HepG2 (cell line): ENCODE results near the gene FURIN.

Experiments used
- CERS6 ChIP-seq: sonication (generic); formaldehyde crosslinking; IDR thresholded peaks from 2 replicates; pipeline ENCODE4 v1.5.0; 2020; ENCODE audit warnings: missing genetic modification reagents
- EP300 ChIP-seq, 3 experiments: sonication (generic) in 1 of 3; formaldehyde crosslinking in 1 of 3; IDR thresholded peaks; 2 replicates each; pipeline versions ENCODE4 v1.5.1 to v1.6.1; 2011 to 2020; ENCODE audit warnings: low read depth in 2 of 3, low read length in 2 of 3, borderline replicate concordance in 1 of 3, improper control_type of control experiment in 1 of 3, mild to moderate bottlenecking in 1 of 3, missing genetic modification reagents in 1 of 3, moderate library complexity in 1 of 3
- EZH2 ChIP-seq: conservative IDR thresholded peaks from 2 replicates; pipeline ENCODE4 v1.6.1; 2012; ENCODE audit warnings: mild to moderate bottlenecking, low read depth, low read length, moderate library complexity
- NFRKB ChIP-seq: fragments of 450-650 bp; IDR thresholded peaks from 2 replicates; pipeline ENCODE4 v1.6.1; 2017
- POLR2A ChIP-seq, 2 experiments: IDR thresholded peaks; 2 replicates each; pipeline ENCODE4 v1.6.1; 2011; ENCODE audit warnings: low read depth in 2 of 2, low read length in 2 of 2, mild to moderate bottlenecking in 1 of 2, moderate library complexity in 1 of 2; ENCODE audit not compliant: insufficient read depth in 1 of 2
- RFX3 ChIP-seq: IDR thresholded peaks from 2 replicates; pipeline ENCODE4 v1.6.1; 2016; ENCODE audit warnings: missing biosample characterization, missing genetic modification reagents
- UBTF ChIP-seq: sonication (generic); formaldehyde crosslinking; IDR thresholded peaks from 2 replicates; pipeline ENCODE4 v1.4.0; 2020; ENCODE audit warnings: mild to moderate bottlenecking, missing genetic modification reagents
- ZSCAN30 ChIP-seq: sonication (generic); formaldehyde crosslinking; IDR thresholded peaks from 2 replicates; pipeline ENCODE4 v1.5.0; 2020; ENCODE audit warnings: mild to moderate bottlenecking, missing genetic modification reagents
- TF ChIP-seq, protein P1 (sequence below): sonication (generic); formaldehyde crosslinking; IDR thresholded peaks from 2 replicates; pipeline ENCODE4 v1.8.1; 2022; ENCODE audit warnings: mild to moderate bottlenecking, missing genetic modification reagents
- TF ChIP-seq, protein P2 (sequence below), 2 experiments: sonication (generic) in 1 of 2; formaldehyde crosslinking in 1 of 2; IDR thresholded peaks; 2 replicates each; pipeline versions ENCODE4 v1.5.1 to v1.6.1; 2011 to 2020; ENCODE audit warnings: borderline replicate concordance in 1 of 2, low read depth in 1 of 2, low read length in 1 of 2, mild to moderate bottlenecking in 1 of 2, missing genetic modification reagents in 1 of 2, moderate library complexity in 1 of 2
- TF ChIP-seq, protein P3 (sequence below): sonication (generic); formaldehyde crosslinking; IDR thresholded peaks from 2 replicates; pipeline ENCODE4 v1.5.1; 2020; ENCODE audit warnings: mild to moderate bottlenecking, missing genetic modification reagents
- TF ChIP-seq, protein P4 (sequence below): IDR thresholded peaks from 2 replicates; pipeline ENCODE4 v1.6.1; 2016; ENCODE audit warnings: low read depth, control low read depth

DNA sequence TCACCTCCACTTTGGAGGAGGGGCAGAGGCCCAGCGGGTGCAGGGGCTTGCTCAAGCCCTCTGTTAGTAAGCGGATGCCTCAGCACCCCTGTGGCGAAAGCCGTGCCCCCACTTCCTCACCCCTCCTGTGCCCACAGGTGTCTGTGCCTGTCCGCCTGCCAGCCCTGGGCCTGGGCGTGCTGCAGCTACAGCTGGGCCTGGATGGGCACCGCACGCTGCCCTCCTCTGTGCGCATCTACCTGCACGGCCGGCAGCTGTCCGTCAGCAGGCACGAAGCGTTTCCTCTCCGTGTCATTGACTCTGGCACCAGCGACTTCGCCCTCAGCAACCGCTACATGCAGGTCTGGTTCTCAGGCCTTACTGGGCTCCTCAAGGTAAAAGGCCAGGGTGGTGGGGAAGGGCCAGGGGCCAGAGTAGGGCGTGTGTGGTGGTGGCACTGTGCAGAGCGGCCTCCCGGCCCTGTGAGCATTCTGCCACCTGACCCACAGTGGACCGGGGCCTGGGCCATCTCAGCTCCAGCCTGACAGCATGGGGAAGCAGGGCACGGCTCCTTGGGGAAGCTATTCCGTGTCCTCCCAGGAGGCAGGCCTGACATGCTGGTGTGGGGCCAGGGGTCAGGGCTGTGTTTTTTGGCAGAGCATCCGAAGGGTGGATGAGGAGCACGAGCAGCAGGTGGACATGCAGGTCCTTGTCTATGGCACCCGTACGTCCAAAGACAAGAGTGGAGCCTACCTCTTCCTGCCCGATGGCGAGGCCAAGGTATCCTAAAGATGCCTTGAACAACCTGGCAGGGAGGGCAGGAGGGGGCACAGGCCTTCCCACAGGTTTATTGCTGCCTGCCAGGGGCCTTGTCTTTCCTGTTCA, 43.8 kb downstream of the FURIN start:
- TF ChIP-seq, protein P1, sequence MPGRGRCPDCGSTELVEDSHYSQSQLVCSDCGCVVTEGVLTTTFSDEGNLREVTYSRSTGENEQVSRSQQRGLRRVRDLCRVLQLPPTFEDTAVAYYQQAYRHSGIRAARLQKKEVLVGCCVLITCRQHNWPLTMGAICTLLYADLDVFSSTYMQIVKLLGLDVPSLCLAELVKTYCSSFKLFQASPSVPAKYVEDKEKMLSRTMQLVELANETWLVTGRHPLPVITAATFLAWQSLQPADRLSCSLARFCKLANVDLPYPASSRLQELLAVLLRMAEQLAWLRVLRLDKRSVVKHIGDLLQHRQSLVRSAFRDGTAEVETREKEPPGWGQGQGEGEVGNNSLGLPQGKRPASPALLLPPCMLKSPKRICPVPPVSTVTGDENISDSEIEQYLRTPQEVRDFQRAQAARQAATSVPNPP (CRISPR knock-in tag): no peak
- TF ChIP-seq, protein P2, sequence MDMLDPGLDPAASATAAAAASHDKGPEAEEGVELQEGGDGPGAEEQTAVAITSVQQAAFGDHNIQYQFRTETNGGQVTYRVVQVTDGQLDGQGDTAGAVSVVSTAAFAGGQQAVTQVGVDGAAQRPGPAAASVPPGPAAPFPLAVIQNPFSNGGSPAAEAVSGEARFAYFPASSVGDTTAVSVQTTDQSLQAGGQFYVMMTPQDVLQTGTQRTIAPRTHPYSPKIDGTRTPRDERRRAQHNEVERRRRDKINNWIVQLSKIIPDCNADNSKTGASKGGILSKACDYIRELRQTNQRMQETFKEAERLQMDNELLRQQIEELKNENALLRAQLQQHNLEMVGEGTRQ (IDR thresholded peaks at IDR 0.05; ENCODE audit: low read depth, low read length): no peak
- TF ChIP-seq, protein P2 (CRISPR knock-in tag; IDR thresholded peaks at IDR 0.05; ENCODE audit: borderline replicate concordance): no peak
- TF ChIP-seq POLR2A (IDR thresholded peaks at IDR 0.05; ENCODE audit: insufficient read depth in 1 of 2, low read depth in 2 of 2, low read length in 2 of 2) (no peak), RFX3 (CRISPR knock-in tag) (no peak), EP300 (IDR thresholded peaks at IDR 0.05; ENCODE audit: low read depth in 2 of 2, low read length in 2 of 2) (no peak), EP300 (CRISPR knock-in tag; IDR thresholded peaks at IDR 0.05; ENCODE audit: borderline replicate concordance) (no peak), ZSCAN30 (no peak), EZH2 (no peak), UBTF (CRISPR knock-in tag) (no peak), CERS6 (CRISPR knock-in tag) (no peak), NFRKB (no peak)
- TF ChIP-seq, protein P3, sequence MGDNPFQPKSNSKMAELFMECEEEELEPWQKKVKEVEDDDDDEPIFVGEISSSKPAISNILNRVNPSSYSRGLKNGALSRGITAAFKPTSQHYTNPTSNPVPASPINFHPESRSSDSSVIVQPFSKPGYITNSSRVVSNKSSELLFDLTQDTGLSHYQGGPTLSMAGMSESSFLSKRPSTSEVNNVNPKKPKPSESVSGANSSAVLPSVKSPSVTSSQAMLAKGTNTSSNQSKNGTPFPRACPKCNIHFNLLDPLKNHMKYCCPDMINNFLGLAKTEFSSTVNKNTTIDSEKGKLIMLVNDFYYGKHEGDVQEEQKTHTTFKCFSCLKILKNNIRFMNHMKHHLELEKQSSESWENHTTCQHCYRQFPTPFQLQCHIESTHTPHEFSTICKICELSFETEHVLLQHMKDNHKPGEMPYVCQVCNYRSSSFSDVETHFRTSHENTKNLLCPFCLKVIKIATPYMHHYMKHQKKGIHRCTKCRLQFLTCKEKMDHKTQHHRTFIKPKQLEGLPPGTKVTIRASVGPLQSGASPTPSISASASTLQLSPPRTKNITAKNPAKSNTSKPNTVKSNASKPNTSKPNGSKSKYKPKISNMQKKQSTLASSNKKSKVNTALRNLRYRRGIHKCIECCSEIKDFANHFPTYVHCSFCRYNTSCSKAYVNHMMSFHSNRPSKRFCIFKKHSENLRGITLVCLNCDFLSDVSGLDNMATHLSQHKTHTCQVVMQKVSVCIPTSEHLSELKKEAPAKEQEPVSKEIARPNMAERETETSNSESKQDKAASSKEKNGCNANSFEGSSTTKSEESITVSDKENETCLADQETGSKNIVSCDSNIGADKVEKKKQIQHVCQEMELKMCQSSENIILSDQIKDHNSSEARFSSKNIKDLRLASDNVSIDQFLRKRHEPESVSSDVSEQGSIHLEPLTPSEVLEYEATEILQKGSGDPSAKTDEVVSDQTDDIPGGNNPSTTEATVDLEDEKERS: no peak
- TF ChIP-seq, protein P4, sequence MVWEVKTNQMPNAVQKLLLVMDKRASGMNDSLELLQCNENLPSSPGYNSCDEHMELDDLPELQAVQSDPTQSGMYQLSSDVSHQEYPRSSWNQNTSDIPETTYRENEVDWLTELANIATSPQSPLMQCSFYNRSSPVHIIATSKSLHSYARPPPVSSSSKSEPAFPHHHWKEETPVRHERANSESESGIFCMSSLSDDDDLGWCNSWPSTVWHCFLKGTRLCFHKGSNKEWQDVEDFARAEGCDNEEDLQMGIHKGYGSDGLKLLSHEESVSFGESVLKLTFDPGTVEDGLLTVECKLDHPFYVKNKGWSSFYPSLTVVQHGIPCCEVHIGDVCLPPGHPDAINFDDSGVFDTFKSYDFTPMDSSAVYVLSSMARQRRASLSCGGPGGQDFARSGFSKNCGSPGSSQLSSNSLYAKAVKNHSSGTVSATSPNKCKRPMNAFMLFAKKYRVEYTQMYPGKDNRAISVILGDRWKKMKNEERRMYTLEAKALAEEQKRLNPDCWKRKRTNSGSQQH (CRISPR knock-in tag): no peak
